Activated CD8-positive, alpha-beta T cell treated with anti-CD3 and anti-CD28 coated beads, Interleukin-2, amount 10 ng/mL, durations not matched to agents 7 days and 5 days (primary cell): Measurements from ENCODE around the gene DOK1. TPM values are rescaled to one million over a fixed set of nuclear protein-coding genes. Genes with fewer than 3 reads are reported as not detected.

ENCODE experiments used
- total RNA-seq, 2 experiments: library from RNA; stranded (reverse); gene quantifications; one replicate each; pipeline ENCODE4 v1.2.3, GENCODE V29; 2021

The DOK1 gene
- total RNA-seq, 2 experiments from 2014 or later = 32.4 to 35.9 TPM

Other genes starting within 250 kb of the DOK1 start
- 1 to 10 TPM; 1.6 to 2.8 TPM for gene SLC4A5, start 211.3 kb upstream of the DOK1 start, total RNA-seq
- 100 to 1,000 TPM; 112 to 115 TPM for gene DCTN1, start 174.4 kb upstream of the DOK1 start, total RNA-seq
- gene C2orf81, start 133.1 kb upstream of the DOK1 start, total RNA-seq = 1 to 10 TPM; 1.5 TPM
- 10 to 100 TPM; 93.7 to 96.9 TPM for gene WDR54, start 133.0 kb upstream of the DOK1 start, total RNA-seq
- under 1 TPM; 0.37 to 0.57 TPM for gene RTKN, start 112.8 kb upstream of the DOK1 start, total RNA-seq
- 10 to 100 TPM; 25.7 to 29.1 TPM for gene INO80B, start 99.6 kb upstream of the DOK1 start, total RNA-seq
- gene WBP1, start 96.3 kb upstream of the DOK1 start, total RNA-seq = 10 to 100 TPM; 34.0 to 34.3 TPM
- 10 to 100 TPM; 52.4 to 56.3 TPM for gene MOGS, start 89.3 kb upstream of the DOK1 start, total RNA-seq
- 10 to 100 TPM; 95.7 to 96.2 TPM for gene MRPL53, start 82.0 kb upstream of the DOK1 start, total RNA-seq
- 10 to 100 TPM; 22.5 to 26.7 TPM for gene CCDC142, start 71.7 kb upstream of the DOK1 start, total RNA-seq
- 10 to 100 TPM; 38.3 to 40.0 TPM for gene TTC31, start 71.6 kb upstream of the DOK1 start, total RNA-seq
- under 1 TPM; 0.32 to 0.68 TPM for gene LBX2, start 55.1 kb upstream of the DOK1 start, total RNA-seq
- 10 to 100 TPM; 20.3 to 28.5 TPM for gene PCGF1, start 47.0 kb upstream of the DOK1 start, total RNA-seq
- gene TLX2, start 40.3 kb upstream of the DOK1 start, total RNA-seq = under 1 TPM; 0.34 to 0.44 TPM
- gene DQX1, start 28.5 kb upstream of the DOK1 start, total RNA-seq = under 1 TPM; 0.18 TPM
- 100 to 1,000 TPM; 119 to 123 TPM for gene AUP1, start 25.0 kb upstream of the DOK1 start, total RNA-seq
- gene HTRA2, start 24.8 kb upstream of the DOK1 start, total RNA-seq = 10 to 100 TPM; 48.0 to 49.4 TPM
- under 1 TPM; 0.21 to 0.23 TPM for gene LOXL3, start 778 bp upstream of the DOK1 start, total RNA-seq
- not detected for gene M1AP, start 93.6 kb downstream of the DOK1 start, total RNA-seq
- gene SEMA4F, start 99.5 kb downstream of the DOK1 start, total RNA-seq = 1 to 10 TPM; 5.8 to 6.4 TPM